Subcutaneous adipose tissue (tissue), 4 donors: Measurements from ENCODE around the gene SNRPA. TPM values are rescaled to one million over a fixed set of nuclear protein-coding genes. Genes with fewer than 3 reads are reported as not detected.

Experiments used
- CTCF ChIP-seq: fragments of 450-650 bp; IDR thresholded peaks from one replicate; pipeline ENCODE4 v1.5.1; 2016; ENCODE audit warnings: low read depth, mild to moderate bottlenecking, control low read depth, antibody characterized with exemption, moderate library complexity
- total RNA-seq, 4 donors: library from RNA; depleted of rRNA; stranded (reverse); fragments of >200 nt; gene quantifications; one replicate each; pipeline ENCODE4 v1.1.0, GENCODE V29; 2016

The SNRPA gene
- total RNA-seq, 4 donors from 2014 or later = 19.1 to 50.1 (median 29.7) TPM

GRCh38 chr19:40803170-40803856 lies 52.3 kb downstream of the SNRPA start:
- no peak for TF ChIP-seq CTCF

DNA sequence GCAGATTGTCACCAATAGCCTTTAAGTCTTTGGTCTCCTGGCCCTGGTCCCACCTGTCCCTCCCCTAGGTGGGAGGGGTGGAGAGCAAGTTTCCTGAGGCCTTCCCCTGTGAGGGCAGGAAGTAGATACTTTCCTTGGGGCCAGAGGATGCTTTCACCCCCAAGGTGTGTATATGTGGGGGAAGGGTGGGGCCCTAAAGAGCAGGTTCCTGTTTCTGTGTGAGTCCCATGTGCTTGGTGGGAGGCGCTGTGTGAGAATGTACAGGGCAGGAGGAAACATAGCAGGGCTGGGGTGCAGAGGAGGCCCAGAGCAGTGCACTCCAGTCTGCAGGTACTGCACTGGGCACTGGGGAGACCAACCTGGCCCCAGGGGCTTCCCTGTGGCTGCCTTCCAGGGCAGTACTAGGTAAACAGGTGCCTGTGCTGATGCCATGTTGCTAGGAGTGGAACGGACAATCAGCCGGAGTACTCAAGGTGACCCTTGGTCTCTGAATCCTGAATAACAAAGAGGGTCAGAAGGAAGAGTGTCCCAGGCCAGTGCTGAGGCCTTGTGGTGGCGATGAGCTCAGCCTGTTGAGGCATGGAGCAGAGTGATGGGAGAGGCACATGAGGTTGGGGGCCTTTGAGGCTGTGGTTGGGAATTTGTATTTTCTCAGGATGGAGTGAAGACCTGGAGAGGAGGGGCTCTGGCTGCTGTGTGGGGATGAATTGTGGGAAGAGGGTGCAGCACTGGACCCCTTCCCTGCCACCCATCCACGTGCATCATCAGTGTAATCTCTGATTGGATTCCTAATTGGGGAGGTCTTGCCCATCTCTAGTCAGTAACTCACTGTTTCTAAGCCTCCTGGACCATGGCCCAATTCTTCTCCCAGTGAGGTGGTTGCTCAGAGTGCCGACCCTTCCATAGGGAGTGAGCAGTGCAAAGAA lies 53.1 kb downstream of the SNRPA start:
- TF ChIP-seq CTCF = no peak

GRCh38 chr19:40804783-40805242 lies 53.8 kb downstream of the SNRPA start:
- no peak for TF ChIP-seq CTCF

GRCh38 chr19:40805258-40805868 lies 54.4 kb downstream of the SNRPA start:
- no peak for TF ChIP-seq CTCF

- no peak for TF ChIP-seq CTCF
These were observed 55.6 kb downstream of the SNRPA start for GRCh38 chr19:40806423-40807146.

- no peak for TF ChIP-seq CTCF
These were observed 56.4 kb downstream of the SNRPA start for GRCh38 chr19:40807147-40808020.
